Sigmoid colon (tissue), 4 donors: ENCODE measurements around the gene SP3.

ENCODE experiments used
- CTCF ChIP-seq, 4 experiments: fragments of 450-650 bp in 3 of 4; fragments of 200-600 bp in 1 of 4; IDR thresholded peaks; one replicate each; pipeline ENCODE4 v1.5.1; 2016 to 2019; ENCODE audit warnings: antibody characterized with exemption in 4 of 4, mild to moderate bottlenecking in 3 of 4, moderate library complexity in 2 of 4
- EP300 ChIP-seq, 4 donors: sonication (generic); formaldehyde crosslinking; IDR thresholded peaks; one replicate each; pipeline ENCODE4 v1.6.1; 2017; ENCODE audit warnings: antibody characterized with exemption in 4 of 4
- POLR2A ChIP-seq, 2 donors: fragments of 450-650 bp; IDR thresholded peaks; one replicate each; pipeline ENCODE4 v1.6.1; 2016; ENCODE audit warnings: antibody characterized with exemption in 2 of 2, mild to moderate bottlenecking in 2 of 2, moderate library complexity in 2 of 2
- POLR2AphosphoS5 ChIP-seq, 4 donors: sonication (generic); formaldehyde crosslinking; IDR thresholded peaks; one replicate each; pipeline ENCODE4 v1.6.1; 2017; ENCODE audit warnings: antibody characterized with exemption in 4 of 4

GRCh38 chr2:173953047-173953424, 12.1 kb downstream of the SP3 start:
- no peak for TF ChIP-seq CTCF (IDR thresholded peaks at IDR 0.05)
- TF ChIP-seq POLR2AphosphoS5 (IDR thresholded peaks at IDR 0.05), result no peak
- no peak for TF ChIP-seq POLR2A (IDR thresholded peaks at IDR 0.05)
- TF ChIP-seq EP300 (IDR thresholded peaks at IDR 0.05), result no peak
